Mesothelial cell of epicardium (in vitro differentiated cells): Measurements from ENCODE around the gene VPREB1. TPM values are rescaled to one million over a fixed set of nuclear protein-coding genes. Genes with fewer than 3 reads are reported as not detected.

Experiments used
- DNase-seq, 2 experiments: peaks; one replicate each; pipeline ENCODE4 v3.0.0; 2021; ENCODE audit warnings: low spot score in 2 of 2; ENCODE audit not compliant: unreplicated experiment in 2 of 2
- H3K27ac Mint-ChIP-seq: 2 replicates; pipeline ENCODE4 v1.8.0; 2021; ENCODE audit warnings: mixed read lengths
- H3K27me3 Mint-ChIP-seq: 2 replicates; pipeline ENCODE4 v1.8.0; 2021; ENCODE audit warnings: low read depth, mixed read lengths
- H3K36me3 Mint-ChIP-seq: 2 replicates; pipeline ENCODE4 v1.8.0; 2021; ENCODE audit warnings: mixed read lengths
- H3K4me1 Mint-ChIP-seq: 2 replicates; pipeline ENCODE4 v1.8.0; 2021; ENCODE audit warnings: mixed read lengths
- H3K4me3 Mint-ChIP-seq: 2 replicates; pipeline ENCODE4 v1.8.0; 2021; ENCODE audit warnings: mild to moderate bottlenecking, moderate library complexity, mixed read lengths
- H3K9me3 Mint-ChIP-seq: 2 replicates; pipeline ENCODE4 v1.8.0; 2021; ENCODE audit warnings: mixed read lengths
- CTCF ChIP-seq: fragments of 200-600 bp; sonication (generic); IDR thresholded peaks from one replicate; pipeline ENCODE4 v1.5.0; 2021; ENCODE audit warnings: antibody characterized with exemption; ENCODE audit not compliant: unreplicated experiment
- total RNA-seq: library from RNA; stranded (reverse); gene quantifications from 3 replicates; pipeline ENCODE4 v1.2.1, GENCODE V29; 2021

Gene VPREB1
- total RNA-seq, 1 donor from 2014 or later = not detected

GRCh38 chr22:22210889-22211833, 33.4 kb upstream of the VPREB1 start:
- Mint-ChIP-seq H3K9me3 (no peaks in the 10 kb centered on the region), H3K4me1 (no peaks in the 10 kb centered on the region), H3K4me3 (no peak overlapping the region), H3K27me3 (peaks cover 87% of the 10 kb centered on the region), H3K27ac (no peak overlapping the region), H3K36me3 (no peaks in the 10 kb centered on the region)
- no peak for DNase-seq
- no peak for TF ChIP-seq CTCF

GRCh38 chr22:22213231-22213630, 31.4 kb upstream of the VPREB1 start:
- Mint-ChIP-seq H3K36me3 (no peaks in the 10 kb centered on the region), H3K27ac (no peak overlapping the region), H3K9me3 (no peaks in the 10 kb centered on the region), H3K27me3 (peaks cover 84% of the 10 kb centered on the region), H3K4me1 (no peaks in the 10 kb centered on the region), H3K4me3 (no peak overlapping the region)
- no peak for DNase-seq
- no peak for TF ChIP-seq CTCF

GRCh38 chr22:22214819-22215329, 29.7 kb upstream of the VPREB1 start:
- peaks cover 85% of the 10 kb centered on the region for H3K27me3 Mint-ChIP-seq
- H3K9me3 Mint-ChIP-seq = no peaks in the 10 kb centered on the region
- TF ChIP-seq CTCF = no peak
- H3K27ac Mint-ChIP-seq = no peak overlapping the region
- H3K36me3 Mint-ChIP-seq = no peaks in the 10 kb centered on the region
- DNase-seq = no peak
- H3K4me1 Mint-ChIP-seq = no peaks in the 10 kb centered on the region
- no peak overlapping the region for H3K4me3 Mint-ChIP-seq

- Mint-ChIP-seq H3K27ac (no peak overlapping the region), H3K4me3 (no peak overlapping the region), H3K4me1 (no peaks in the 10 kb centered on the region), H3K27me3 (peaks cover 79% of the 10 kb centered on the region), H3K36me3 (no peaks in the 10 kb centered on the region), H3K9me3 (no peaks in the 10 kb centered on the region)
- no peak for DNase-seq
- no peak for TF ChIP-seq CTCF
Observed at GRCh38 chr22:22215659-22216449, 28.7 kb upstream of the VPREB1 start.

GRCh38 chr22:22216450-22216959, 28.1 kb upstream of the VPREB1 start:
- Mint-ChIP-seq H3K9me3 (no peaks in the 10 kb centered on the region), H3K27me3 (peaks cover 73% of the 10 kb centered on the region), H3K4me3 (no peak overlapping the region), H3K27ac (no peak overlapping the region), H3K36me3 (no peaks in the 10 kb centered on the region), H3K4me1 (no peaks in the 10 kb centered on the region)
- no peak for TF ChIP-seq CTCF
- DNase-seq = no peak
